Brain microvascular endothelial cell (primary cell): ENCODE data around the gene KIRREL1.
"Not testable (repeated sequence)": the region's sequence is repeated elsewhere in the genome, so short reads cannot be mapped to it uniquely, and the experiment has no call there.

Experiments used
- DNase-seq: peaks from one replicate; pipeline ENCODE4 v3.0.0-alpha.2; 2020
- H3K27ac ChIP-seq: fragments of 250-450 bp; sonication (Bioruptor Pico); 2 replicates; pipeline ENCODE4 v1.5.1; 2020; ENCODE audit warnings: mild to moderate bottlenecking, moderate library complexity
- H3K27me3 ChIP-seq: fragments of 250-450 bp; sonication (Bioruptor Pico); replicated peaks from 2 replicates; pipeline ENCODE4 v1.5.1; 2020; ENCODE audit warnings: mild to moderate bottlenecking
- H3K36me3 ChIP-seq: fragments of 250-450 bp; sonication (Bioruptor Pico); replicated peaks from 2 replicates; pipeline ENCODE4 v1.5.1; 2020; ENCODE audit warnings: mild to moderate bottlenecking
- H3K4me3 ChIP-seq: 2 replicates; pipeline ENCODE4 v1.5.1; 2011; ENCODE audit warnings: low read depth, mild to moderate bottlenecking, control low read depth, low read length, moderate library complexity
- in situ Hi-C: cut with HindIII; loops from 2 replicates; pipeline ENCODE4 v1.10.0; 2017; ENCODE audit warnings: low sequenced_read_pairs, low pct_ligation_motif_present
- TF ChIP-seq, protein P1 (sequence below): IDR thresholded peaks from 2 replicates; pipeline ENCODE4 v1.5.1; 2011; ENCODE audit warnings: low read depth, mild to moderate bottlenecking, moderate library complexity, low read length, control low read depth, inconsistent platforms; ENCODE audit errors: missing control alignments

Gene KIRREL1

DNA sequence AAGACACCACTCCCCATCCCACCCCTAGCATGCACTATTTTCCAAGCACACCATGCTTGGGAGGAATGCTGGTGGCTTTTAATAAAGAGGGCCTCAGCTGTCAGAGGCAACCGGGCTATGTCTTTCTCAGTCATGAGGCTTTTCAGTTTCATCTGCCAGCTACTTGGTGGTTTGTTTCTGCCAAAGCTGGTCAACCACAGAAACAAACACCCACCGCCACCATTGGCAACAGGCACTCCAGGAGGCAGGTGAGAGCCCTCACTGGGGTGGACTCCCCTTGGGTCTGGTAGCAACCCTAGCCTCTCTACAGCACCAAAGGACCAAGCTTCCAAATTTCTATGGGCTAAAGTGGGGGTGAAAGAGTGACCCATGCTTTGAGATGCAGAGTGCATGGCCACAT lies 133.0 kb downstream of the KIRREL1 start:
- TF ChIP-seq, protein P1, sequence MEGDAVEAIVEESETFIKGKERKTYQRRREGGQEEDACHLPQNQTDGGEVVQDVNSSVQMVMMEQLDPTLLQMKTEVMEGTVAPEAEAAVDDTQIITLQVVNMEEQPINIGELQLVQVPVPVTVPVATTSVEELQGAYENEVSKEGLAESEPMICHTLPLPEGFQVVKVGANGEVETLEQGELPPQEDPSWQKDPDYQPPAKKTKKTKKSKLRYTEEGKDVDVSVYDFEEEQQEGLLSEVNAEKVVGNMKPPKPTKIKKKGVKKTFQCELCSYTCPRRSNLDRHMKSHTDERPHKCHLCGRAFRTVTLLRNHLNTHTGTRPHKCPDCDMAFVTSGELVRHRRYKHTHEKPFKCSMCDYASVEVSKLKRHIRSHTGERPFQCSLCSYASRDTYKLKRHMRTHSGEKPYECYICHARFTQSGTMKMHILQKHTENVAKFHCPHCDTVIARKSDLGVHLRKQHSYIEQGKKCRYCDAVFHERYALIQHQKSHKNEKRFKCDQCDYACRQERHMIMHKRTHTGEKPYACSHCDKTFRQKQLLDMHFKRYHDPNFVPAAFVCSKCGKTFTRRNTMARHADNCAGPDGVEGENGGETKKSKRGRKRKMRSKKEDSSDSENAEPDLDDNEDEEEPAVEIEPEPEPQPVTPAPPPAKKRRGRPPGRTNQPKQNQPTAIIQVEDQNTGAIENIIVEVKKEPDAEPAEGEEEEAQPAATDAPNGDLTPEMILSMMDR = no peak
- no peaks in the 10 kb centered on the region for H3K27me3 ChIP-seq
- no peak overlapping the region for H3K4me3 ChIP-seq
- DNase-seq = no peak
- in situ Hi-C loops = no loop called here
- H3K27ac ChIP-seq = no peak overlapping the region
- H3K36me3 ChIP-seq = no peaks in the 10 kb centered on the region

DNA sequence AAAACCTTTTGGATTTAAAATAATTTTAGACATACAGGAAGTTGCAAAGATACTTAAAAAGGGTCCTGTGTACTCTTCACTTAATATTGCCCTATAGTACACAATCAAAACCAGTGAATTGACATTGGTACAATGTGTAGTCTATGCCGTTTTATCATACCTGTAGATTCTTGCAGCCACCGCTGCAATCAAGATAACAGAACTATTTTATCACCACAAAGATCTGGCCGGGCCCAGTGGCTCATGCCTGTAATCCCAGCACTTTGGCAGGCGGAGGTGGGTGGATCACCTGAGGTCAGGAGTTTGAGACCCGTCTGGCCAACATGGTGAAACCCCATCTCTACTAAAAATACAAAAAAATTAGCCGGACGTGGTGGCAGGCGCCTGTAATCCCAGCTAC lies 135.1 kb downstream of the KIRREL1 start:
- H3K27me3 ChIP-seq, H3K27ac ChIP-seq, DNase-seq, H3K4me3 ChIP-seq, in situ Hi-C loops, H3K36me3 ChIP-seq: not testable (repeated sequence)

DNA sequence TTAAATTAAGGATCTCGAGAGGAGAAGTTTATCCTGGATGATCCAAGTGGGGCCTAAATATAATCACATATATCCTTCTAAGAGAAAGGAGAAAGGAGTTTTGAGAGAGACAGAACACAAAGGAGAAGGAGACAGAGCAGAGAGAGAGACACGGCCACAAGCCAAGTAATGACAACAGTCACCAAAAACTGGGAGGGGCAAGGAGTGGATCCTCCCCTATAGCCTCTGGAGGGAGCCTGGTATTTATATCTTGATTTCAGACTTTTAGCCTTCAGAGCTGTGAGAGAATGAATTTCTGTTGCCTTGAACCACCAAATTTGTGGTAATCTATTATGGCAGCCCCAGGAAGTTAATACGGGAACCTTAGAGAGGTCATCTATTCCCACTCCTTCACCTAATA lies 137.8 kb downstream of the KIRREL1 start:
- in situ Hi-C loops = no loop called here
- H3K4me3 ChIP-seq = no peak overlapping the region
- no peak overlapping the region for H3K27ac ChIP-seq
- no peaks in the 10 kb centered on the region for H3K27me3 ChIP-seq
- no peaks in the 10 kb centered on the region for H3K36me3 ChIP-seq
- TF ChIP-seq, protein P1 = no peak
- no peak for DNase-seq

DNA sequence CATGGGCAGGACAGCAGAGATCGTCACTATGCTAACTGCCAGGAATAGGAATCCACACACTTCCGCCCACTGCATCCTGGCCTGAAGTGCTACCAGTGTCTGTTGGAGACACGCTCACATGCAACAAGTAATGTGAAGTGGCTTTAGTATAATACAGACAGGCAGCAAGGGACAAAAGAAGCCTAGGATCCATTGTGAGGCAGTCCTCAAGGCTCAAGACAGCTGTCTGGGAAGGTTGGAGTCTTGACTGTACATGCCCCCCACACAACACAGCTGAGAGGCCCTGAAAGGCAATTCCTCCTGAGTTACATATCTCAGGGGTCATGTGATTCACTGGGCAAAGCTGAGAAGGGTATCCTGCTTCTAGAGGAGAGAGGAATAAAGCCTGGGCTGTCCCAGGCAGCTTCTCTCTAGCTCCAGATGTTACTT lies 147.3 kb downstream of the KIRREL1 start:
- TF ChIP-seq, protein P1 = no peak
- no peaks in the 10 kb centered on the region for H3K27me3 ChIP-seq

DNA sequence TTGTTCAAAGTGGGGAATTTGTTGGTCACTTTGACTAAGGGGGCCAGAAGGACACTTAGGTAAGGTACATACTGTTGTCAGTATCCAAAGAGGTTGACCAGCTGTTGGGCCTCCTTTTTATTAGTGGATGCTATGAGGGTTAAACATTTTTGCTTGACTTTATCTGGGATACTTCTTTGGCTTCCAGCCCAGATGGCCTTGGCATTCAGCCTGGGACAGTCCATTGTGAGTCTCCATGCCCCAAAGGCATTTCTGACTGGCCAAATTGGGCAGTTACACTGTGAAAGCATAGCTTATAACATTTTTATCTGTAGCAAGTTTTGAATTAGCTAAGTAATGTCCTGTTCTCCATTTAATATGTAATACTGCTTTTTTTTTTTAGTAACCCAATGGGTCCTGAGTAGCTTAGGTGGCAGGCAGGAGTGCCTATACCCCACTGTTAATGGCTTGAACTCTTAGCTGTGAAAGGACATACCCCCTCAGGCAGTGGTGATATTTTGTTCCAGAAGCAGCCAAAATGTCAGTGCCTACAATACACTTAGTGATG lies 151.8 kb downstream of the KIRREL1 start:
- no peaks in the 10 kb centered on the region for H3K27me3 ChIP-seq
- TF ChIP-seq, protein P1 = no peak
- DNase-seq = peak; percentile 25
- no peaks in the 10 kb centered on the region for H3K36me3 ChIP-seq
- no peak overlapping the region for H3K27ac ChIP-seq
- in situ Hi-C loops = no loop called here
- H3K4me3 ChIP-seq = no peak overlapping the region

More for the DNA sequence above, 147.3 kb downstream of the KIRREL1 start:
- Histone ChIP-seq H3K36me3 (no peaks in the 10 kb centered on the region), H3K27ac (no peak overlapping the region), H3K4me3 (no peak overlapping the region)
- in situ Hi-C loops = no loop called here
- DNase-seq = no peak

DNA sequence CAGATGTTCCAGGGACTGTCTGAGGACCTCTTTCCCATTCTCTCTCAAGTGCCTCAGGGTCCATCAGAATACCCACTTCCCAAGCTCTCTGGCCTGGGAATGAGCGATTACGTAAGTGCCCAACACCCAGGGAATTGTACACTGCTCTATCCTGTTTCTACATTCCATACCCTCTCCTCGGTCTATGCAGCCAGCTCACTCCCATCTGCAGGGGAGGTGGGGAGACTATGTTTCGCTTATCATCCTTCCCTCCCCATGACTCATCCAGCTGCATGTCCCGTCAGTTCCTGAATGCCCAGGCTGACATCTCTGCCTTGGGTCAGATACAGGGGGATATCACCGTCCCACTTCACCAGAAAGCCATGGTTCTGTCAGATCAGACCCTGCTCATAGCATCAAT lies 152.7 kb downstream of the KIRREL1 start:
- Histone ChIP-seq H3K36me3 (no peaks in the 10 kb centered on the region), H3K27ac (no peak overlapping the region), H3K4me3 (no peak overlapping the region), H3K27me3 (no peaks in the 10 kb centered on the region)
- in situ Hi-C loops = no loop called here
- TF ChIP-seq, protein P1 = no peak
- peak; percentile 55 for DNase-seq
